HG02870 (cell line): Measurements from ENCODE around the gene GRIK4.

Experiments used
- ATAC-seq: cut with Tn5 transposase; IDR thresholded peaks from one replicate; pipeline ENCODE4 v1.9.1; 2021; ENCODE audit warnings: mild to moderate bottlenecking, moderate library complexity; ENCODE audit not compliant: unreplicated experiment

Gene GRIK4

GRCh38 chr11:120919566-120919965 is 408.0 kb downstream of the GRIK4 start:
- no peak for ATAC-seq

- no peak for ATAC-seq
Measured at GRCh38 chr11:120923866-120924508, 412.4 kb downstream of the GRIK4 start.

GRCh38 chr11:120925944-120926343 is 414.4 kb downstream of the GRIK4 start:
- ATAC-seq, result peak; percentile 99

GRCh38 chr11:120928627-120929026 is 417.1 kb downstream of the GRIK4 start:
- no peak for ATAC-seq

DNA sequence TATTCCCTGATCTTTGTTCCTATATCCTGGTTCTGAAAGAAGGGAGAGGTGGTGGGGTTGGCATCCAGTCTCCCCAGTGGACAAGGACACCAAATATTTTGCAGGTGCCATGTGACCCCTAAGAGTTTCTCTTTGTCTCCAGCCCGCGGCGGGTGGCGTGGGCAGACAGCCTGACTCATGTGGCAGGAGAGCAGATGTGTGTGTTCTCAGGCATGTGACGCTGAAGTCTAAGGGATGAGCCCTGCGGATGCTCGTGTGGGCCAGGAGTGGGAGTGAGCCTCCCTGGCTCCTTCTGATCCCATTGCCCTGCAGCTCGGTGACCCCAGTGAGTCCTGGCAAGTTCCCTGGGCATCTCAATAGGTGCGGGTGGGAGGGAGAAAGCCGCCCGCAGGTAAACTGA is 417.5 kb downstream of the GRIK4 start:
- no peak for ATAC-seq

DNA sequence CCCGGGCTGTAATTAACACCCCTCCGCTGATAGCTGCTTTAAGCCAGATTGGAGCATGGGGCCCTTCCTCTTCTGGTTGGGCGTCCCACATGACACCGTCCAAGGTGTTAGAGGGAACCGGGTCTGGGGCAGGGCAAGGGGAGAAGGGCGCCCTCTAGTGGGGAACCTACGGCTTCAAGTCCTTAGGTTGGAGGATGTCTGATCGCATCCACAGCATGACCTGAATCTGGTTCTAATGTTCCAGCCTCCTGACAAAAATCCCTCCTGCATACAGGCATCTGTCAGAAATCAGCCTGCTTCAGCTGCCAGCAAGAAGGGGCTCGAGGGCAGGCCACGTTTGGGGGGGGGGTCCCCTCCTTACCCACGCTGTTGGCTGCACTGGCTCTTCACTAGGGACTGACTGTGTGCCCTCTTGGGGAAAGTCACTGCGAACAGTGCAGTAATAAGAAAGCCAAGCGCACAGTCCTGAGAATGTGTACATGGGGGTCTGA is 418.2 kb downstream of the GRIK4 start:
- ATAC-seq, result no peak

GRCh38 chr11:120931057-120931779 is 419.7 kb downstream of the GRIK4 start:
- no peak for ATAC-seq

- no peak for ATAC-seq
Measured at GRCh38 chr11:120932305-120932915, 420.9 kb downstream of the GRIK4 start.

DNA sequence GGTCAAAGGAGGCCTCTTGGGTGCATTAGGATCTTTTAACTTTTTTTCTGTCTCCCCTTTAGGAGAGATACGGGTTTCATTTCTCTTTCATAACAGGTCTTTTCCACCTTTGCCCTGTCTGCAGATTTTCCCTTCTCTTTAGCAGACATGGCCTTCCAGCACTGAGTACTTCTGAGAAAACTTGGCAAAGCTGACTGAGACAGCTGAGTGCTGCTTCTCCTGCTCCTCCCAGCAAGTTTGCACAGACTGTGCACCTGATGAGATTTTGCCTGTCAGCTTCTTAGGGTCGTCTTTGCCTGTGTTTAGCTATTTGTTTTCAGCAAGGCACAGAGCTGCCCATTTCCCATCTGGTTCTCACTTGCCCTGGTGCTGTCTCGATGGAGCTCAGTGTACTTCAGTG is 424.8 kb downstream of the GRIK4 start:
- no peak for ATAC-seq

- no peak for ATAC-seq
Measured at GRCh38 chr11:120937501-120937900, 426.0 kb downstream of the GRIK4 start.

- no peak for ATAC-seq
Measured at GRCh38 chr11:120938260-120938659, 426.7 kb downstream of the GRIK4 start.

DNA sequence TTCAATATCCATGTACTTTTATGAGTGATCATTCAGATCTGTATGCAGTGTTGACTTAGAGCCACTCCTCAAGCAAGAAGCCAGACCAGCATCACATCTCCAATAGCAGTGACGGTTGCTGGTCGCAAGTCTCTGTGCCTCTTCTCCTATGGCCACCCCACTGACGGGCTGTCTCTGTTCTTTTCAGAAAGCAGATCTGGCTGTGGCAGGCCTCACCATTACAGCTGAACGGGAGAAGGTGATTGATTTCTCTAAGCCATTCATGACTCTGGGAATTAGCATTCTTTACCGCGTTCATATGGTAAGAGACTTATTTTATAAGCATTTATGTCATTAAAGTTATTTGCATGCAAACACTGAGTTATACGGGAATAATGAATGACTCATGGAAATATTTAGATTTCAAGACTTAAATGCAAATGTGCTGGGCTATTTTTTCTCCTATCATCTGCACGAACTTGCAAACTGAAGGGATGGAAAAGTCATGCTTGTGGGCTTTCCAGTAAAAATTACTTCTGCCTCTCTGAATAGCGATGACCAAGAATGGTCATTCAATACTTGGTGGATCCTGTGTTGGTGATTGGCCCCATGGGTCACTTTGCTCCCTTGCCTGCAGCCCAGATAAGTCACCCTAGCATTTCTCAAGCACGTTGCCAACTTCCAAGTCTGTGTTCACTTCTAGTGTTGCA is 428.8 kb downstream of the GRIK4 start:
- ATAC-seq, result no peak

- no peak for ATAC-seq
Measured at GRCh38 chr11:120941000-120941399, 429.5 kb downstream of the GRIK4 start.

DNA sequence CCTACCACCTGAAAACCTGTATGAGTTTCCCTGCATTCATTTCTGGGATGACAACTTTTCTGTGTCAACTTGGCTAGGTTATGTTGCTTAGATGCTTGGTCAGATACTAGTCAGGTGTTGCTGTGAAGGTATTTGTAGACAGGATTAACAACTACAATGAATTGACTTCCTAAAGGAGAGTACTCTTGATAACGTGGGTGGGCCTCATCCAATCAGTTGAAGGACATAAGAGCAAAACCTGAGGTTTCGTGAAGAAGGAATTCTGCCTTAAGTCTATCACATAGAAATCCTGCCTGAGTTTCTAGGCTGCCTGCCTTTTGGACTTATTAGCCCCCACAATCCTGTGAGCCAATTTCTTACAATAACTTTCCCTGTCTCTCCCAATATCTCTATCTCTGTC is 431.2 kb downstream of the GRIK4 start:
- ATAC-seq, result no peak

- no peak for ATAC-seq
Measured at GRCh38 chr11:120945042-120945441, 433.5 kb downstream of the GRIK4 start.

GRCh38 chr11:120950880-120951279 is 439.3 kb downstream of the GRIK4 start:
- no peak for ATAC-seq

GRCh38 chr11:120952461-120953434 is 441.2 kb downstream of the GRIK4 start:
- no peak for ATAC-seq

- ATAC-seq, result no peak
Measured at GRCh38 chr11:120954381-120954780, 442.8 kb downstream of the GRIK4 start.

DNA sequence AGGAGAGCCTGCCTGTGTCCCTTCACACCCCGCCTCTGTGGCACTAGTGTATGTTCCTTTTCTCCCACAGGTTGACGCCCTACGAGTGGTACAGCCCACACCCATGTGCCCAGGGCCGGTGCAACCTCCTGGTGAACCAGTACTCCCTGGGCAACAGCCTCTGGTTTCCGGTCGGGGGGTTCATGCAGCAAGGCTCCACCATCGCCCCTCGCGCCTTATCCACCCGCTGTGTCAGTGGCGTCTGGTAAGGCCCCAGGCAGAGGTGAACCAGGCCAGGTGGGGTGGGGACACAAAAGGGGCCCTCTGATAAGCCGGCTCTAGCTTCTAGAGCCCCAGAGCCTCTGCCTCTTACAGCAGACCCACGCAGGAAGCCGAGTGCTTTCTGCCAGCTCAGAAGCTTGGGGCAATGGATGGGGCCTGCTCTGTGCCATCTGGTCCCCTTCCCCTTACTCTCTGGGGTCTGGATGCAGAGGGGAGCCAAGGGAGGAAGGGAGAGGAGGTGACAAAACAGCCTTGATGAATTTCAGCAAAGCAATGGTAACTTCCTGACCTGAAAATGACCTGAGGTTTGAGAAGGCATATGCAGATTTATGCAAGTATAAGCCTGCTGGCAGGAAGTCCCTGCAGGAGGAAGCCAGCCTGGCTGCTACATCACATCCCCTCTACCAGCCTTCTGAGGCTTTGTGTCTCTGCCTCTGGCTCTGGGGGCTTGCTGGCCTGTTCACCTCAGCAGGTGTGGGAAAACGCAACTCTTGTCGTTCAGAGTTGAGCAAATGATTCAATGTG is 445.4 kb downstream of the GRIK4 start:
- ATAC-seq, result no peak

DNA sequence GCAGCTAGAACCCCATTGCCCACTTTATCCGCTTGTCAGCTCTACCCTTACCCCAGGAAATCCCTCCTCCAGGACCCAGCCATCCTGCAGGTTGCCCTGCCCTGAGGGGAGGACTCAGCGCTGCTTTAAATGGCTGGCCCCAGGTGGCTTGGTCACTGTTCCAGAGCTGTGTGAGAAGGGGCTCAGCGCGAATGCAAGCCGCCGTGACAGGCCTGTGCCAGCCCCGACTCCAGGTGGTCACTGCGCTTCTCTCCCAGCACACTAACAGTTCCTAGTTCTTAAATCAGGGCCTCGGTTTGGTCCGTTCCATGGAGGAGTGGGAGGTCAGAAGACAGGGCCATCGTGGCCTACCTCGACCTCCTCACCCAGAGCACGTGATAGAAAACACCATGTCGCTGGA is 446.6 kb downstream of the GRIK4 start:
- ATAC-seq, result no peak
